HT1080 (cell line): ENCODE results near the gene RERE. TPM values are rescaled to one million over a fixed set of nuclear protein-coding genes. Genes with fewer than 3 reads are reported as not detected.

Source experiments
- DNase-seq: peaks from one replicate; pipeline ENCODE4 v3.0.0-alpha.2; 2015; ENCODE audit warnings: low read depth
- total RNA-seq: library from RNA; depleted of rRNA; stranded (reverse); fragments of >200 nt; shearing (Covaris generic); gene quantifications from 2 replicates; pipeline ENCODE4 v1.2.3, GENCODE V29; 2014

RERE gene
- total RNA-seq, 1 experiment from 2014 or later, result 12.4 TPM

- DNase-seq, result no peak
These were observed 265.6 kb downstream of the RERE start for GRCh38 chr1:8551613-8552489.

GRCh38 chr1:8551057-8551456 lies 266.4 kb downstream of the RERE start:
- no peak for DNase-seq

DNA sequence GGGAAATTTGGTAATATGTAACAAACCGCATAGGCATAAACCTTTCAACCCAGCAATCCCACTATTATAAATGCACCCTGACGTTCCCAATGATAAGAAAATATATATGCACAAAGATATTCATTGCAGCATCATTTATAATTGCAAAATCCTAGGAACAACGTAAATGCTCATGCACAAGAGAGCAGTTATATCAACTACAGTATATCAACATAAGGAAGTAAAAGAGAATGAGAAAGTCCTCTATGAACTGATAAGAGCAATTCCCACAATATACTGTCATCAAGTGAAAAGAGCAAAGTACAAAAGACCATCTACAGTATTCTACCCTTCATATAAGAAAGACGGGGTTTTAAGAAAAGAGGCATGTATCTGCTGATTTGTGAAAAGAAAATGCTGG lies 269.6 kb downstream of the RERE start:
- no peak for DNase-seq

- DNase-seq, result peak; percentile 70
These were observed 272.4 kb downstream of the RERE start for GRCh38 chr1:8545078-8545477.

GRCh38 chr1:8544644-8545043 lies 272.8 kb downstream of the RERE start:
- no peak for DNase-seq

- DNase-seq, result no peak
These were observed 273.5 kb downstream of the RERE start for GRCh38 chr1:8543965-8544364.

DNA sequence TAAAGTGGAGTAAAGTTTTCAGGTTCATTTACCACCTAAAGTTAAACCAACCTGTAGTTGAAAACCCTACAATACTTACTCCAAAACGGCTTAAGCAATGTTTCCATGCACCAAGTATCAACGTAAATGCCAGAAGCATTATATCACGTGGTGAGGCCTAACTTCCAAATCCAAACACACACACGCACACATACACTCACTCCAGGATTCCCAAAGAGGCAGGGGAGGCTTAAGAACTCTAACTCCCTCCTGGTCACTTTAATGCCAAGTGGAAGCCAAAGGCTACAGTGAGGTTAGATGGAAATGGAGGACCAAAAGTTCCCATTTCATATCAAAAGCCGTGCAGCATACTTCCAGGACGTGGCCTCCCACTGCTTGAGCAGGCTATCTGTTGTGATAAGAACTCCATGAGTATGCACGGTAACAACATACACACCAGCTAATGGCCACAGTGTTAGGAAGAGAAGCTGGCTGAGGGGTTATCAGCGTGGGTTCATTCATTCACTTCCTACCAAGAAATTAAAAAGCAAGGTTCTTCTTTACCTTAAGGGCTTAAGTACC lies 275.4 kb downstream of the RERE start:
- DNase-seq, result no peak

DNA sequence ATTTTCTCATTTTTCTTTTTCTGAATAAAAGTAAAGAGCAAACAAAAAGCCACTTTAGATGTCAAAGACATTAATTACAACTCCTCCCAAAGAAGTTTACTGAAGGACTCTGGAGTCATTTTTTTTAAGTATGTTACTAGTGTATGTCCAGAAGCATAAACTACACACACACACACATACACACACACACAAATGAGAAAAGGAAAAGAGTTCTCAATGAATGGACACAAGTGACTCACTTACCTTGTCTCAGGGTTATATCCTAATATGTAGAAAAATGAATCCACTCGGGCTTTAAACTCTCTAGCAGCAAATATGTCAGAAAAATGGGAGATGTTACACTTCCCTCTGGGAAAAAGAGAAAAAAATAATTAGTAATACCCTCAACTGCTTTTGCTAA lies 276.5 kb downstream of the RERE start:
- DNase-seq, result peak; percentile 39

GRCh38 chr1:8540261-8540941 lies 277.0 kb downstream of the RERE start:
- DNase-seq, result peak; percentile 45

DNA sequence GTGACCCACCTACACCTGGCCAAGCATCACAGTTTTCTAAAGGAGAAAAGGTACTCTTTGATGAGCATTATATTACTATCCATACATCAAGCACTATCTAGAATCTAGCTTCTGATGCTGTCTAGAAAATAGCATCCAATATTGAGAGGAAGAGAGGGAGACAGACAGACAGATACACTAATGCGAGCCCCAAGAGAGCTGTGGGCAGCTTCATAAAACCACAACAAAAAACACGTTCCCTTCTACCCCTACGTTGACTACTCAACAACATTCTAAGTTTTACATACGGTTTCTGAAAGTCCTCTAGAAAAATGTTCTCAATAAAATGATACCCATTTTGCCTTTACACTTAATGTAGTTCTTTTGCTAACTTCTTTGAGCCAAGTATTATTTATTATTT lies 277.8 kb downstream of the RERE start:
- DNase-seq, result no peak

DNA sequence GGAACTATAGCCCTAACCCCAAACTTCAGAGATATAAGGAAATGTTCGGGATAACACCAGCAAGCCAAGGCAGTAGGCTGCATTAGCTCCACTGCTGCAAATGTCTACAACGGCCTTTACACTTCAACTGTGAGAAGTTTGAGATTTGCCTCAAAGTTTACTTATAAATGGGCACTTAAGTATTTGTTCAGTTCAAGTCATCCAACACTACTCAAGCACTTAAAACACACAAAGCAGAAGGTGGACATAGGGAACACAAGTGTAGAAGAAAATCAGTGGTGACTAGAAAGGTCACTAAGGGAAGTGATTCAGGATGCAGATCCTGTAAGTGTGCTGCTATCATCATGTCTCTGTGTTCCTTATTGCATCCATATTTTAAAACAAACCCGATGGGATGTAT lies 278.9 kb downstream of the RERE start:
- DNase-seq, result no peak

DNA sequence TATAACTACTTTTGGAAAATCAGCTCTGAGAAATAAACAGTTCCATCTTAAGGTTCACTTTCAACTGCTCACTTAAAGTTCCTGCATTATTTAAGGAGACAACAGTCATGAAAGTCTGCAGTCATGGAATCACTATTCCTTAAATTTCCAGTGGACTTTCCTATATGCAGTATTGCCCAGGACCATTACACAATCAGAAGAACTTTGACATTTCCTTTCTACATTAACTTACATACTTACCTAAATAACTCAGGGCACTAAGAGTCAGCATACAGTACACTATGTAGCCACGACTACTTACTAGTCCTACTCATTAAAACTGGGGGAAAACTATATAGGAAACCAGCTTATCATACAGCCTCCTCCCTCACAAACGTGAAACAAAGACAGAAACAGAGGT lies 279.4 kb downstream of the RERE start:
- DNase-seq, result no peak

DNA sequence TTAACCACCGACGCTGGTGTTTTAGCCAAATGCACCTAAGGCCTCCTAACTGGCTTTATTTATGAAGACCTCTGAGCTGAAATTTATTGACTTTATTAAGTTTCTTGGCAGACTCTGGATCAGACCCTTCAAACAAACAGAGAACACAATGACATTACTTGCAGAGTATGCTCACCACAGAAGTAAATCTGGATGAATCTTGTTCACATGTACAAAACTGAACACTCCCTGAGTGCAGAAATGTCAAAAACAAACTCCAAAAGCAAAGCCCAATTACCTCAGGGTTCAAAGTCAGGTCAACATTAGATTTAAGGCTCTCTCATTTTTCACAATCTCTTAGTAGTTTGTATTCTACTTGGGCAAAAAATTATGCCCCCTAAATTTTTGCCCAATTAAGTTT lies 280.9 kb downstream of the RERE start:
- DNase-seq, result no peak

- no peak for DNase-seq
These were observed 283.5 kb downstream of the RERE start for GRCh38 chr1:8533907-8534306.

DNA sequence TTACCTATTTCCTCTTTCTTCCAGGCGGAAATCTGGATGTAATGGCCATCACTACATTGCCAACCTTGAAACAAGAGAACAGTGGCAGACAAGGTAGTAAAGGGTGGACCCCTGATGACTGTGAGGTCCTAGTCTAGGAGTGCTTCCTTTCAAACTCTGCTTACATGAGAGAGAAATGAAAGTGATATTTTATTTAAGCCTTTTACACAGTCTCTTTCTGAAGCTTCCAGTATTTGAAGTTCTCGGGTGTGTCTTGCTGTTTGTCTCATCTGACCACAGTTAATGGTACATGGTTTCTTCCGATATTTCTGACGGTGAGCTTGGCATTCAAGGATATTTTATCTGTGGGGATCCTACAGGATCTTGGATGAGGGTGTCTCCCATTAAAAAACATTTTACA lies 284.3 kb downstream of the RERE start:
- no peak for DNase-seq

- DNase-seq, result no peak
These were observed 287.5 kb downstream of the RERE start for GRCh38 chr1:8529901-8530300.

DNA sequence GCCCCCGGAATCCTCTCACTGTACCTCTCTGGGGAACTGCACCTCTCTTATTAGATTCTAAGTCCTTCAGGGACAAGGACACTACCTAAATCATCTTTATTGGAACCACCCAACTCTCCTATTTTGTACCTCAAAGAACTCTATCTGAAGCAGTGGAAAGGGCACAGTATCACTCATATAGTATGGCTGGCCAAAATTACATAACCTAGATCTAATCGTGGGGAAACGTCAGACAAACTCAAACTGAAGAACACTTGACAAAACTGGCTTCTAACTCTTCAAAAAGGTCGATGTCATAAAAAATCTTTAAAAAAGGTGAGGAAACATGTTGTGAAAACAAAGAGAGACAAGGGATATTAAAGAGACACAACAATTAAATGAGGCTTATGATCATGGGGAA lies 289.5 kb downstream of the RERE start:
- DNase-seq, result no peak

DNA sequence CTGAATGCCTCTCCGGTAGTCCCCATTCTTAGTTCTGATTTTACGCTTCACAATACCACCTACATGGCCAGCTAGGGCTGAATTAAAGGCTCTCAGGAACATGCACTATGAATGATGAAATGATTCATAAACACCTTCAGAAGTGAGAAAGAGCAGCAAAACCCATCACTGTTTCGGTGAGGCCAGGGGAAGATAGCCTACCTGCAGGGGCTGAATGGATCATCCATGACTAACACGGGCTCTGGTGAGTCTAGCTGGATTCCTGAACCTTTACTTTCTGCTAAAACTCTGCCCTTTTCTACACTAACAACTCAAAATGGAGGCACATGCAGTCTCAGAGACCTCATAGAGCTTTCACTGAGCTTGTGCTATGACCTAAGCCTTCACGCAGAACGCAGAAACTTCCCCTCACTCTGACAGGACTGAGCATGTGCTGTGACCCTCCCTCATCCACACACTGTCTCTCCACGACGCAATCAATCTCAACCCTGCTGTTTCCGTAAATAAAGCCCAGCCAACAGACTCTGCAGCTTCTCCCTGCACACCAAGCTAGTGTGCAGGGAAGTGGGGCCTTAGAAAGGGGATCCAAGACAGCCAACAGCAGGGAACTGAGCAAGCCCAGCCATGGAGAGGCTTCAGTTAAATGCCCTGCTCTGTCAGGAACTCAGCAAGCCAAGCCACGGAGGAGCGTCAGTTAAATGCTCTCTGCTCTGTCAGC lies 291.7 kb downstream of the RERE start:
- DNase-seq, result peak; percentile 95

- peak; percentile 62 for DNase-seq
These were observed 292.3 kb downstream of the RERE start for GRCh38 chr1:8525216-8525557.

DNA sequence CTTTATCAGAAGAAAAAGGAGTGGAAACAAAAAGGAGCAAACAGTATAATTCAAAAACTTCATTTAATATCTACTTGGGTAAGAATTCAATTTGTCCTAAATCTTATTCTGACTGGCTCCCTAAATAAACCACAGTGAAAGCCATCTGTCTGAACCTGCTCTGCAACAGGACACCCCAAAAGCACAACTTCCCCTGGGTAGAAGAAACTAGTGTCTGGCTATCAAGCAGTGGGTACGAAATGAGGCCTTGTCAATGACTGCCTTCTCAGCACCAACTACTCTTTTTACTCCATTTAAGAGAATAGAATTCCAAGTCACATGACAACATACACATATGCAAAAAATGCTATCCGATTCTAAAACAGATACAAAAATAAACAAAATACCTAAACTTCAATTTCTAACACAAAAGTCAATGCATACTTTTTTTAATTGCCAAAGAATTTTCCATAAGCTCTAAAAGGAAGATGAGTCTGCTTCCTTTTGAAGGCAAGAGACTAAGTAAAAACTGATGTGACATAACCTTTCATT lies 292.7 kb downstream of the RERE start:
- no peak for DNase-seq

DNA sequence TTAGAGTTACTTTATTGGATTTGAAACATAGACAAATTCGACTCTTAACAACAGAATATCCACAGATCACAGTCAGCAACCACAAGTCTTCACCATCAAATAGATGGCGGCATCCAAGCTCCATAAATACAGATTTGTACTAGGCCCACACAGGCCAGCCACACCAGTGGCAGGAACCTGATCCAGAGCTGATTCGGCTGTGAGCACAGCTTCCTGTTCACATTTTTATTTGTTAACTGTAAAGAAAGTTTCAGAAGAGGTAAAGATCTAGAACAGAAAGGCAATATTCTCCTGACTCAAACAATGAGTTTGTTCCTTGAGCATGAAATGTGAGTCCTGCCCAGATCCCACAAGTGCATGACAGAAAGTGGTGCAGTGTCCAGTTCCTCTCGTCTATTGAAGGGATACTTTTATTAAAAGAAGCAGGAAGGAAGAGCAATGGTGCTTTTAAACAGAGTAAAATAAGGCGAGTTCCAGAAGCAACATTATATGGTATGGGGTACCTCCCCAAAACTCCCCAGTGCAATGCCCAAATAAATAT lies 293.7 kb downstream of the RERE start:
- DNase-seq, result no peak
